PC-9 (cell line): ENCODE results near the gene CELA1. TPM values are rescaled to one million over a fixed set of nuclear protein-coding genes. Genes with fewer than 3 reads are reported as not detected.

Source experiments
- BruUV-seq: library from RNA; stranded (reverse); fragments of 400-500 nt; replicated peaks from 2 replicates; lab custom pipeline; 2021; lab: Mats Ljungman, UMichigan
- CTCF ChIA-PET: fragments of 300-600 bp; sonication (Branson Sonifier 250); formaldehyde crosslinking; loops from one replicate; lab custom pipeline; 2022; ENCODE audit warnings: antibody characterized with exemption; lab: Charles Lee
- POLR2A ChIA-PET: fragments of 300-600 bp; sonication (Branson Sonifier 250); formaldehyde crosslinking; loops from one replicate; lab custom pipeline; 2022; ENCODE audit warnings: antibody characterized with exemption; ENCODE audit not compliant: unreplicated experiment; lab: Charles Lee
- DNase-seq, 2 experiments: peaks; one replicate each; pipeline versions ENCODE4 v3.0.0 to v3.0.0-alpha.2; 2015 to 2022; ENCODE audit warnings: mixed read lengths in 1 of 2
- H2AFZ ChIP-seq: fragments of 200-600 bp; sonication (generic); 2 replicates; pipeline ENCODE4 v1.8.1; 2017; ENCODE audit warnings: antibody characterized with exemption
- H3F3A ChIP-seq: fragments of 200-600 bp; sonication (generic); 2 replicates; pipeline ENCODE4 v1.8.1; 2017; ENCODE audit warnings: antibody characterized with exemption, mild to moderate bottlenecking, low read depth; ENCODE audit not compliant: insufficient read depth
- H3K27ac ChIP-seq: fragments of 200-600 bp; sonication (generic); 2 replicates; pipeline ENCODE4 v1.6.1; 2016; ENCODE audit warnings: mixed run types
- H3K27me3 ChIP-seq: fragments of 200-600 bp; sonication (generic); 2 replicates; pipeline ENCODE4 v1.6.1; 2016; ENCODE audit warnings: low read depth, mixed run types; ENCODE audit not compliant: insufficient read depth
- H3K36me3 ChIP-seq: fragments of 200-600 bp; sonication (generic); 2 replicates; pipeline ENCODE4 v1.6.1; 2016; ENCODE audit warnings: low read depth, mixed run types
- H3K4me1 ChIP-seq: fragments of 200-600 bp; sonication (generic); replicated peaks from 2 replicates; pipeline ENCODE4 v1.6.1; 2016; ENCODE audit warnings: mixed run types; ENCODE audit not compliant: insufficient read depth
- H3K4me2 ChIP-seq: fragments of 200-600 bp; sonication (generic); 2 replicates; pipeline ENCODE4 v1.6.1; 2017; ENCODE audit warnings: mixed run types
- H3K4me3 ChIP-seq: fragments of 200-600 bp; sonication (generic); 2 replicates; pipeline ENCODE4 v1.6.1; 2016; ENCODE audit warnings: mixed run types
- H3K79me2 ChIP-seq: fragments of 200-600 bp; sonication (generic); 2 replicates; pipeline ENCODE4 v1.6.1; 2017; ENCODE audit warnings: low read depth, mixed run types
- H3K9me2 ChIP-seq: fragments of 200-600 bp; sonication (generic); 2 replicates; pipeline ENCODE4 v1.8.1; 2017; ENCODE audit warnings: mild to moderate bottlenecking; ENCODE audit not compliant: insufficient read depth
- H3K9me3 ChIP-seq: fragments of 200-600 bp; sonication (generic); 2 replicates; pipeline ENCODE4 v1.8.1; 2016; ENCODE audit warnings: low read depth; ENCODE audit not compliant: insufficient read depth
- H4K20me1 ChIP-seq: fragments of 200-600 bp; sonication (generic); 2 replicates; pipeline ENCODE4 v1.8.1; 2017; ENCODE audit not compliant: insufficient read depth
- EZH2 ChIP-seq: fragments of 200-600 bp; sonication (generic); IDR thresholded peaks from 2 replicates; pipeline ENCODE4 v1.8.0; 2017; ENCODE audit warnings: antibody characterized with exemption, low read depth
- intact Hi-C: fragments of 100-400 bp; cut with micrococcal nuclease; formaldehyde crosslinking; loops from one replicate; pipeline ENCODE4 v1.10.0; 2022; ENCODE audit not compliant: unreplicated experiment
- total RNA-seq: library from RNA; stranded (reverse); gene quantifications from 2 replicates; pipeline ENCODE4 v1.2.3, GENCODE V29; 2021
- TF ChIP-seq, protein P1 (sequence below): fragments of 200-600 bp; sonication (generic); conservative IDR thresholded peaks from 2 replicates; pipeline ENCODE4 v1.6.1; 2017; ENCODE audit warnings: mixed run types, antibody characterized with exemption, mild to moderate bottlenecking, moderate library complexity

Gene CELA1
- total RNA-seq, 1 experiment from 2014 or later: not detected

DNA sequence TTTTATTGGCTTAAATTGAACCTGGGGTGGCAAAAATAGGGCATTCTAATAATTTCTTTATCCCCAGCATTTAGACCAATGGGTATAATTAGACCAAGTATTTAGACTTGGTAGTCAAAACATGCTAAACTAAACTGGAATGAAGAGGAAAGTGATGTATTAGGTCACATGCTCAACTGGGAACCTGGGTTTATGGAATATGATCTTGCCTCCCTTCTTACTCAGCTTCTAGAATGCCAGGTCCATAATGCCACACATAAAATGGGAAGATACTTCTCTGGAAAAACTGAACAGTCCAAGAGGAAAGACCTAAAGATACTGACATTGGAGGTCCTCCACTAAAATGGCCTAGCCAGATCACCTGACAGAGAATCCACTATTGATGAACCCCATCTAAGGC, 16.3 kb downstream of the CELA1 start:
- TF ChIP-seq EZH2: no peak
- TF ChIP-seq, protein P1, sequence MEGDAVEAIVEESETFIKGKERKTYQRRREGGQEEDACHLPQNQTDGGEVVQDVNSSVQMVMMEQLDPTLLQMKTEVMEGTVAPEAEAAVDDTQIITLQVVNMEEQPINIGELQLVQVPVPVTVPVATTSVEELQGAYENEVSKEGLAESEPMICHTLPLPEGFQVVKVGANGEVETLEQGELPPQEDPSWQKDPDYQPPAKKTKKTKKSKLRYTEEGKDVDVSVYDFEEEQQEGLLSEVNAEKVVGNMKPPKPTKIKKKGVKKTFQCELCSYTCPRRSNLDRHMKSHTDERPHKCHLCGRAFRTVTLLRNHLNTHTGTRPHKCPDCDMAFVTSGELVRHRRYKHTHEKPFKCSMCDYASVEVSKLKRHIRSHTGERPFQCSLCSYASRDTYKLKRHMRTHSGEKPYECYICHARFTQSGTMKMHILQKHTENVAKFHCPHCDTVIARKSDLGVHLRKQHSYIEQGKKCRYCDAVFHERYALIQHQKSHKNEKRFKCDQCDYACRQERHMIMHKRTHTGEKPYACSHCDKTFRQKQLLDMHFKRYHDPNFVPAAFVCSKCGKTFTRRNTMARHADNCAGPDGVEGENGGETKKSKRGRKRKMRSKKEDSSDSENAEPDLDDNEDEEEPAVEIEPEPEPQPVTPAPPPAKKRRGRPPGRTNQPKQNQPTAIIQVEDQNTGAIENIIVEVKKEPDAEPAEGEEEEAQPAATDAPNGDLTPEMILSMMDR: no peak
- no peaks in the 10 kb centered on the region for H3K36me3 ChIP-seq
- DNase-seq: no peak
- ChIA-PET CTCF (interaction anchor here (0.7 kb wide), 1 partner anchor 10 kb away, joined by 4 read pairs; no protein-coding TSS in a partner anchor), POLR2A (no interaction called here)
- no peaks in the 10 kb centered on the region for H3K9me2 ChIP-seq
- no peak overlapping the region for H3K4me3 ChIP-seq
- H3K27ac ChIP-seq: no peak overlapping the region
- H3F3A ChIP-seq: peaks cover 40% of the 10 kb centered on the region
- peaks cover 39% of the 10 kb centered on the region for H3K4me1 ChIP-seq
- H2AFZ ChIP-seq: no peak overlapping the region
- no peak overlapping the region for H3K4me2 ChIP-seq
- no peaks in the 10 kb centered on the region for H3K27me3 ChIP-seq
- intact Hi-C loops: no loop called here
- H3K9me3 ChIP-seq: no peaks in the 10 kb centered on the region
- no peaks in the 10 kb centered on the region for H4K20me1 ChIP-seq
- no peaks in the 10 kb centered on the region for H3K79me2 ChIP-seq
- no TSS peak for BruUV-seq

DNA sequence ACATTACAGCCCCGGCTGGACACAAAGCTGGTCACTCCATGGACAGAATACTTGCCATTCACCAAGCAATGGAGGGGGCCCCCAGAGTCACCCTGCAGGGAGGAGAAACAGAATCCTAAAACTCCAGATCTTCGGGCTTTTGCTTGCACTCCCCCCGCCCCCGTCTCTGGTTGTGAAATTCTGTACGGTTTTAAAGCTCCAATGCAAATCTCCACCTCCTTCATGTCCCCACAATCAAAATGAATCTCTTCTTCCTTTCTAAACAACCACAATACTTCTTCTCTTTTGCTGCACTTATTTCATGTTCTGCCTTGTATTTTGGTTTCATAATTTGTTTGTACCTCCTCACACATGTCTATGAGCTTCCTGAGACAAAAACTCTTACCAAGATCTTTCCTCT, 16.7 kb downstream of the CELA1 start:
- TF ChIP-seq, protein P1: no peak
- TF ChIP-seq EZH2: no peak
- no peak overlapping the region for H2AFZ ChIP-seq
- POLR2A ChIA-PET: no interaction called here

DNA sequence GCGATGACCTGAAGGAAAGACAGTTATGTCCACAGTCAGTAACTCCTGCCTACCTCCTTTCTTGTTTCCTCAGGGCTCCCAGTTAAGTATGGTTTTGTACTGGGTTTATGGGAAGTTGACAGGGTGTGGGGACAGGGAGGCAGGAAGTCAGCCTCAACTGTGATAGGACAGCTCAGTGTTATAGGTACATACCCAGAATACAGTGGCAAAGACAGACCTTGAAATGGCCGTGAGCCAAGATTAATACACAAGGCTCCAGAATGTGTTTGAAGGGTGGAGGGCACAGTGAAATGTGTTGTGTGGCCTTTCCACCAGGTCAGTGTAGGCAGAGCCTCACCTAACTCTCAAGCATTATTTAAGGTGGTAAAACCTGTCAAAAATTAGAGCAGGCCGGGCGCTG, 17.9 kb downstream of the CELA1 start:
- no peak overlapping the region for H2AFZ ChIP-seq
- CTCF ChIA-PET: no interaction called here
- POLR2A ChIA-PET: no interaction called here
- no peak for TF ChIP-seq EZH2
- H3F3A ChIP-seq: peaks cover 42% of the 10 kb centered on the region
- no peak overlapping the region for H3K27ac ChIP-seq
- no peaks in the 10 kb centered on the region for H3K36me3 ChIP-seq
- no peak overlapping the region for H3K4me2 ChIP-seq
- no peak for DNase-seq
- intact Hi-C loops: loop anchor here (5.0 kb wide), 1 partner anchor 56 kb away; the partner anchor contains the start of gene SMAGP
- no peaks in the 10 kb centered on the region for H3K9me2 ChIP-seq
- H3K9me3 ChIP-seq: no peaks in the 10 kb centered on the region
- peaks cover 44% of the 10 kb centered on the region for H3K4me1 ChIP-seq
- no peaks in the 10 kb centered on the region for H4K20me1 ChIP-seq
- no peak overlapping the region for H3K4me3 ChIP-seq
- no peaks in the 10 kb centered on the region for H3K79me2 ChIP-seq
- no TSS peak for BruUV-seq
- H3K27me3 ChIP-seq: no peaks in the 10 kb centered on the region

More for the DNA sequence above, 16.7 kb downstream of the CELA1 start:
- Histone ChIP-seq H3K4me3 (no peak overlapping the region), H3K79me2 (no peaks in the 10 kb centered on the region), H3K36me3 (no peaks in the 10 kb centered on the region), H3K27ac (no peak overlapping the region), H3F3A (peaks cover 43% of the 10 kb centered on the region), H3K27me3 (no peaks in the 10 kb centered on the region), H3K9me3 (no peaks in the 10 kb centered on the region), H3K4me2 (no peak overlapping the region), H4K20me1 (no peaks in the 10 kb centered on the region), H3K9me2 (no peaks in the 10 kb centered on the region), H3K4me1 (peaks cover 43% of the 10 kb centered on the region)
- no TSS peak for BruUV-seq
- CTCF ChIA-PET: interaction anchor here (0.7 kb wide), 1 partner anchor 9 kb away, joined by 4 read pairs; no protein-coding TSS in a partner anchor
- intact Hi-C loops: loop anchor here (5.0 kb wide), 1 partner anchor 57 kb away; the partner anchor contains the start of gene SMAGP
- no peak for DNase-seq
